ENCODE measurements around the gene RCC1. TPM values are rescaled to one million over a fixed set of nuclear protein-coding genes. Genes with fewer than 3 reads are reported as not detected.
"Not testable (repeated sequence)": the region's sequence is repeated elsewhere in the genome, so short reads cannot be mapped to it uniquely, and the experiment has no call there.

The RCC1 gene
- polyA plus RNA-seq, 12 donors = 18.9 to 40.3 (median 24.7) TPM; not detected in 1

- DNase-seq = not testable (repeated sequence)
Observed at GRCh38 chr1:28586585-28587391, 80.9 kb downstream of the RCC1 start.

Other genes with a start within 250 kb of the RCC1 start
- gene SESN2, start 246.5 kb upstream of the RCC1 start, polyA plus RNA-seq (ENCODE audit: insufficient read length in 12 of 12) = 1 to 10 TPM in 11 of 12 donors, not detected in 1; 2.3 to 4.7 (median 3.1) TPM
- gene MED18, start 177.0 kb upstream of the RCC1 start, polyA plus RNA-seq (ENCODE audit: insufficient read length in 12 of 12) = 10 to 100 TPM in 10 of 12 donors, 1 to 10 TPM in 1, not detected in 1; 9.2 to 38.2 (median 13.3) TPM
- gene PHACTR4, start 136.3 kb upstream of the RCC1 start, polyA plus RNA-seq (ENCODE audit: insufficient read length in 12 of 12) = 100 to 1,000 TPM in 1 of 12 donors, 10 to 100 TPM in 11; 24.5 to 112 (median 31.8) TPM
- 10 to 100 TPM in 10 of 12 donors, not detected in 2; 17.0 to 24.4 (median 20.4) TPM for gene TRNAU1AP, start 47.0 kb downstream of the RCC1 start, polyA plus RNA-seq (ENCODE audit: insufficient read length in 12 of 12)
- 10 to 100 TPM in 1 of 12 donors, 1 to 10 TPM in 9, not detected in 2; 5.3 to 10.1 (median 6.8) TPM for gene RAB42, start 86.2 kb downstream of the RCC1 start, polyA plus RNA-seq (ENCODE audit: insufficient read length in 12 of 12)
- 10 to 100 TPM in 11 of 12 donors, not detected in 1; 26.8 to 39.9 (median 30.2) TPM for gene TAF12, start 137.0 kb downstream of the RCC1 start, polyA plus RNA-seq (ENCODE audit: insufficient read length in 12 of 12)
- gene RNU11, start 142.6 kb downstream of the RCC1 start, polyA plus RNA-seq (ENCODE audit: insufficient read length in 12 of 12) = not detected
- 10 to 100 TPM in 7 of 12 donors, 1 to 10 TPM in 4, not detected in 1; 5.2 to 15.2 (median 10.4) TPM for gene GMEB1, start 162.7 kb downstream of the RCC1 start, polyA plus RNA-seq (ENCODE audit: insufficient read length in 12 of 12)
- 100 to 1,000 TPM in 1 of 12 donors, 10 to 100 TPM in 11; 47.6 to 318 (median 57.1) TPM for gene YTHDF2, start 230.9 kb downstream of the RCC1 start, polyA plus RNA-seq (ENCODE audit: insufficient read length in 12 of 12)